IPS DF 4.7 (cell line): ENCODE data around the gene KCNMA1.
"Not testable (repeated sequence)": the region's sequence is repeated elsewhere in the genome, so short reads cannot be mapped to it uniquely, and the experiment has no call there.

Experiments
- DNase-seq: peaks from one replicate; pipeline ENCODE4 v3.0.0-alpha.2; 2013; ENCODE audit warnings: low spot score; ENCODE audit errors: extremely low read depth

Gene KCNMA1

GRCh38 chr10:77349226-77349625, 288.4 kb downstream of the KCNMA1 start:
- no peak for DNase-seq

- no peak for DNase-seq
Measured at GRCh38 chr10:77348751-77349150, 288.9 kb downstream of the KCNMA1 start.

GRCh38 chr10:77348082-77348481, 289.5 kb downstream of the KCNMA1 start:
- DNase-seq, result no peak

- DNase-seq, result no peak
Measured at GRCh38 chr10:77347052-77347451, 290.6 kb downstream of the KCNMA1 start.

GRCh38 chr10:77341055-77341454, 296.6 kb downstream of the KCNMA1 start:
- no peak for DNase-seq

GRCh38 chr10:77339872-77340271, 297.7 kb downstream of the KCNMA1 start:
- DNase-seq, result not testable (repeated sequence)

- no peak for DNase-seq
Measured at GRCh38 chr10:77339166-77339565, 298.4 kb downstream of the KCNMA1 start.

GRCh38 chr10:77338143-77338542, 299.5 kb downstream of the KCNMA1 start:
- no peak for DNase-seq

DNA sequence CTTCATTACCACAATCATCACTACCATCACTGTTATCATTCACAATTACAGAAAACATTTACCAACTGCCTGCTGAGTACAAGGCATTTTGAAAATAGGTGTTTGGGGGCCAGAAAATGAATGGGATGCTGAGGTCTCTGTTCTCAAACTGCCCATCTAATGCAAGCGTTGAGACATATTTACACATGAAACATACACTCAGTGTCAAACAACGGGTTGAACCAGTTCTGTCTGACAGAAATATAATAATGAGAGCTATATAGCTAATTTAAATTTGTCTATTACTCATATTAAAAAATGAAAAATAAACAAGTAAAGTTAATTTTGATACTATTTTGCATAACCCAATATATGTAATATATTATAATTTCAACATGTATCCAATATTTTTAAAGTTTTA, 303.1 kb downstream of the KCNMA1 start:
- no peak for DNase-seq

DNA sequence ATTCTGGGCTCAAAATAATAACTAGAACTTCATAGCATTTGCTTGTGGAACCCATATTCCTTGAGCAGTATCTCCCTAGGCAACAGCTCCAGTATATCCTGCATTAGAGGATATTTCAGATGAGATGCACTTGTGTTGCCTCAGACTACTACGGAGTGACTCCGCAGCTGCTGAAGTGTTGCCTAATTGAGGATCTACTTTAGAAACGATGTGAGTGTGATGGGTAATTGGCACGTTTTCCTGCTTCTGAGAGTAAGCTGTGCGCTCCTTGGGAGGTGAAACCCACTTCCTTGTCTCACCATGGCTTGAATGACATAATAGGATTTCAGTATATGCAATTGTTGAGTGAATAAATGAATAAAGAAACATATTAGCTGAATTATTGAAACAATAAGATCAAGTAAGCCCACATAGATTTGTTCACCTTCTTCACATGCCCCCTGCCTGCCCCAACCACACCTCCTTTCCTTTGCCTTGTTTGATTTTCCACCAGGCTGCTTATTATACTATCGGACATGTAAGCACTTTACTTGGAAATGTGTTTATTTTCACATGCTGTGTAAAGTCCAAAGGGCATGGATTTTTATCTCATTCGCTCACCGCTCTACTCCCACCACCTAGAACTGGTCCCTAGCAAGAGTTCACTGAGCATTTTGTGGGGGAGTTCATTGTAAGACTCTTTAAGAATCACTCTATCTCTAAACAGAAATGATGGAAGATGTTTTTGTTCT, 303.8 kb downstream of the KCNMA1 start:
- DNase-seq, result no peak

GRCh38 chr10:77332256-77332655, 305.4 kb downstream of the KCNMA1 start:
- DNase-seq, result no peak

DNA sequence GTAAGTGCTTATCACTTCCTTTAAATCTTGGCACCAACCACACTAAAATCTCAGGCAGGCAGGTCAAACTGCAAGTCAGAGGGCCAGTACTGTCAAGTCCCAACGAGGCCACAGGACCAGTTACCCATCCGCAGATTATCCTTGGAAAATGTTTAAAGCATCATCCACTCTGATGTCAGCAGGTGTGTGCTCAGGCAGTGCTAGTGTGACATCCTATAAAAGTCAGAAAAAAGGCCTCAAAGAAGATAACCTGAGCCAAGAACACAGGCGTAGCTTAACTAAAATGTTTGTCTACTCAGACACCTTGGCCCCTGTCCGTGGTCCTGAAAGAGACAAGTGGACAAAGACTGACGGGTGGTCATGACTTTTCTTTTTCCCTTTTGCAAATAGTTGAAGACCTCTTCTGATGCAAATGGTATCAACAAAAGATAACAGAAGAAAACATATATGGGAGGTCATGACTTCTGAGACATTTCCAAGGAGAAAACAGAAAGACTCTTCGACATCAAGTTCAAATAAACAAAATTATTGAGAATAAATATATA, 309.3 kb downstream of the KCNMA1 start:
- no peak for DNase-seq

DNA sequence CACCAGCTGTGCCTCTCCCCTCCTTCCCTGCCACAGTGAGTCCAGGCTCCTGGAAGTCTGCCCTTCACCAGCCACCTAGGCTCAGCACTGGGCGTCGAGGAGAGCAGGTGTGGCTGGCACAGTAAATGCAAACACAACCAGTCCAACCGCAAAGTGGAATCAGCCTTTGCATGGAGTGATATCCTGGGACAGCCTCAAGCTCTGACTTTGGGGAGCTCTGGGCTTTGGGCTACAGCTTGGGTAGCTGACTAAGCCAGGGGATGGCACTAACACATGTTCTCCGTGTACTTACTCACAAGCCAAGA, 312.4 kb downstream of the KCNMA1 start:
- DNase-seq, result no peak

- DNase-seq, result no peak
Measured at GRCh38 chr10:77321838-77322237, 315.8 kb downstream of the KCNMA1 start.

- DNase-seq, result no peak
Measured at GRCh38 chr10:77320971-77321471, 316.6 kb downstream of the KCNMA1 start.

- no peak for DNase-seq
Measured at GRCh38 chr10:77319557-77319956, 318.1 kb downstream of the KCNMA1 start.

DNA sequence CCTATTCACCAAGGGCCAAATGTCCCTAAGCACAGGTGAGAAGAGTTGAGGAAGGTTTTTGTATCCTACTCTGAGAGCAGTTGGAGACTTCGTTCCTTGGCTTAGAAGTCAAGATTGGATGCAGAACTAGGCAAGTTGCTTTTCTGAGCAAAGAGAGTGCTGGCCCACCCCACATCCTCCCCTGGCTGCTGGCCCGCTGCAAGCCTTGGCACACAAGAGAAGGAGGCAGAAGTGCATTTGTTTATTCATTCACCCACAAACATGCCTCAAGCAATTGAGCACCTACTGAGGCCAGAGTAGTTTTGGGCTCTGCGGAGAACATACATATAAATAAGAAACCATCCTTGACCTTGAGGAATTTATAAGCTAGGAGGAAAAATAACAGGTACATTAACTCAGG, 318.9 kb downstream of the KCNMA1 start:
- no peak for DNase-seq

GRCh38 chr10:77317221-77317620, 320.4 kb downstream of the KCNMA1 start:
- DNase-seq, result no peak

DNA sequence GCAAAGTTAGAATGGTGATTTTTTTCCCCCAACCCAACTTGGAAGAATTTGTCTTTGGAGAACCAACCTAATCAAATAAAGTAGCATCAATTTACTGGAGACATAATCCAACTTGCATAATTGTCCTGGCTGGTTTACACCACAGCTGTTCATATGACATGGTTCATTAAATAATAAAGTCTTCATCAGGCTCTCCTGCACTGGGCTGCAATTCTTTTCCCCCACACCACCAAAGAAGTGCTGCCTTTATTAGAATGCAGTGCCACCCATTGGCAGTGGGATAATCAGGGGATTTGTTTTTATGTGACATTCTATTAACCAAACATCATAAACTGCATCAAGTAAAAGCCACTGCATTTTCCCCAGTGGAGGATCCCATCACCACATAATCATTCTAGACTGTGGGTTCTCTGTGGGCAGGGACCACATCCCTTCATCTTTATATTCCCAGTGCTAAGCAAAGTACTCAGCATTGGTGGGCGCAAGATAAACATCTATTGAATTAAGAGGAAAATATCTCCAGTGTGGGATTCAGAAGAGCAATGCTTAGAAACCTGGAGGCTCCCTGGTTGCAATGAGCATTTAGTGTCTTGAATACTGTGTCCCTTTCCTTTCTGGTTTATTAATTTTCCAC, 322.0 kb downstream of the KCNMA1 start:
- no peak for DNase-seq

DNA sequence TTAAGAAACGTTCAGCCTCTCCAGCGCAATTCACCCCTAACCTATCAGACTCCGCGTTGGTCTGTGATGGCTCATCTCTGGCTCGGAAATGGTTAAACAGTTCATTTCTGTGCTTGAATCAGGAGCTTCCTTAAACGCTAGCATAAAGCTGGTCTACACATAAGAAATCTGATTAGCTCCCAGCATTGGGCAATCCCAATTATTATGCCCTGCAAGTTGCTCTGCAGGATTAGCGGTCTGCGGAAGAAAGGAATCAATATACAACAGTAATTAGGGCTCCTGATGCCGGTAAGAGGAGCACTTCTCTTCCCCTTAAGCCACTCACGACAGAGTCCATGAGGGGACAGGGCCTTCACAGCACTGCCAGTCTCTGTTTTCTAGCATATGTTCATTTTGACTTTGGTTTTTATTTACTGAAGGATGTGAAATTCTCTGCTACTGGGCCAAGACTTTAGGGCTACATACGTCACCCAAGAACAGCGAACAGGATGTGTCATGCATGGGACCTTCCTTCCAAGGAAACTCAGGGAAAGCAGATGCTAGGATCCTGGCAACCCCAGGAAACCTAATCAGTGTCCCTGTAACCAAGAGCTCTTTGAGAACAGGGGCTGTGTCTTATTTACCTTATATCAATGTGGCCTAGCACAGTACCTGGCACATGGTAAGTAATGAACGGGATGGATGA, 324.4 kb downstream of the KCNMA1 start:
- DNase-seq, result no peak

DNA sequence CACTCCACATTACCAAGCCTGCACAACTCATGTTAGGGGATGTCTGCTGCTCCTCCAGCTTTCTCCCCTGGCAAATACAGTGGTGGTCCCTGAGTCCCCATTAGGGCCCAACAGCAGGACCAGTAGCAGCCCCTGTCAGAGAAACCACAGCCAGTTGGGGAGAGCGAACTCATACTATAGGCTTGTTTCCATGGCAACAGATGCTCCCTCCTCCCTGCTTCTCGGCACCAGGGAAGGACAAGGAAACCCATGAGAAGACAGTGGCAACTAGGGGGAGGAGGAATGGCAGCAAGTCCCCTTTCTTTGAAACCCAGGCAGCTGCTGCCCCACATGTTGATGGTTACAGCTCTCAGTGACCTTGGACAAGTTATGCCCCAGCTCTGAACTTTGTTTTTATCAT, 326.4 kb downstream of the KCNMA1 start:
- DNase-seq, result no peak

GRCh38 chr10:77310288-77310840, 327.2 kb downstream of the KCNMA1 start:
- DNase-seq, result no peak
